Limb (tissue), 2 donors: Measurements from ENCODE around the gene SPIRE2.
"Not testable (repeated sequence)": the region's sequence is repeated elsewhere in the genome, so short reads cannot be mapped to it uniquely, and the experiment has no call there.

Source experiments
- DNase-seq, 2 donors: peaks; one replicate each; pipeline ENCODE4 v3.0.0-alpha.2; 2016; ENCODE audit errors: extremely low spot score in 2 of 2

The SPIRE2 gene

DNA sequence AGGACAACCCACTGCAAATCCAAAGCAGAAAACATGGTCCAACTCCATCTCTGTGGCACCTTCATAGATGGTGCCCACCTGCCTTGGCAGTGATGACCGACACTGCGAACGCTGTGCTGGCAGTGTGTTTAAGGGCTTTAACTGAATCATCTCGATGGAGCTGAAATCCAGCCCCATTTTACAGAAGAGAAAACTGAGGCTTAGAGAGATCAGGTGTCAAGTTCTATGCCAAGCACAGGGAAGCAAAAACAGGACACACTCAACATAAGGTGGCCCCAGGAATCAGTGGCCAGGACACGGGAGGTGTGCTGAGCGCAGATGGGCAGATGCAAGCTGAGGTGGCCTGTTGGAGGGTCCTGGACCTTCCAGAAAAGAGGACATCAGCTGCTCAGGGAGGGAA lies 34.5 kb downstream of the SPIRE2 start:
- no peak for DNase-seq

DNA sequence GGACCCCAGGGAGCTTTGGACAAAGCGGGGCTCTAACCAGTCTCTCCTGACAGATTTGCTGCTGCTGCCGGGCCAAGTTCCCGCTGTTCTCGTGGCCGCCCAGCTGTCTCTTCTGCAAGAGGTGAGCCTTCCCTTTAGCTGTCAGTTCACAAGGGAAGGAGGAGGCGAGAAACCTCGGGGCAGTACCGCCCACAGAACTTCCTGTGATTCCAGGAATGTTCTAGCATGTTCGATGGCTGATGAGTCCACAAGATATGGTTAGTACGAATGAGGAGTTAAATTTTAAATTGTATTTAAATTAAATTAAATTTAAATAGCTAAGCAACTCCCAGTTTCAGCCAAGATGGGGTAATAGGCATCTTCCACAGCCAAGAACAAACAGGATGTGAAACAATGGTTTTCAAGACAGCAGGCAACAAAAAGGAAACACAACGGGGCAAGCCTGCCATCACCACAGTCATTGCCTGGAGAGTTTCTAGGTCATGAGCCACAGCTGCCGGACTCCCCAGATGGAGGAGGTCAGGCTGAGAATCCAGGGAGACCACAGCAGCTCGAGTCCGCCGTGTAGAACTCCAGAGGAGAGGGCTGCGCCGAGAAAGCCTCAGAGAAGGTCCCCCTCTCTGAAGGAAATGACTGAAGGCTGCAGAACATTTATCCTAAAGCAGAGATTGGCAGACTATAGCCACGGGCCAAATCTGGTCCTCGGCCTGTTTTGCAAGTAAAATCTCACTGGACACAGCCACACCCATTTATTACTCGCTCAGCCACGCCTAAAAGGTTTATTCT lies 35.7 kb downstream of the SPIRE2 start:
- no peak for DNase-seq

DNA sequence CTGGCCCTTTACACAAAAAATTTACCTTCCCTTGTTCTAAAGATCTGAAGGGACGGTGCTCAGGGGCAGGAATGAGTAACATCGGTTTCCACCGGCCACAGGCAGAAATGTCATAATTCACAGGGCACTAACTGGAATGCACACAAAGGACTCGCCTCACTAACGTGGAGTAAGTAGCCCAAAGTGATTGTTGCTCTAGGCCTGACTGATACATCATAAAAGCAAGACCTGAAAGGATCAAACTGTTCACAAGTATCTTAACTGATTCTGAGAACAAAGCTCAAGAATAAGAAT lies 36.2 kb downstream of the SPIRE2 start:
- DNase-seq, result no peak

DNA sequence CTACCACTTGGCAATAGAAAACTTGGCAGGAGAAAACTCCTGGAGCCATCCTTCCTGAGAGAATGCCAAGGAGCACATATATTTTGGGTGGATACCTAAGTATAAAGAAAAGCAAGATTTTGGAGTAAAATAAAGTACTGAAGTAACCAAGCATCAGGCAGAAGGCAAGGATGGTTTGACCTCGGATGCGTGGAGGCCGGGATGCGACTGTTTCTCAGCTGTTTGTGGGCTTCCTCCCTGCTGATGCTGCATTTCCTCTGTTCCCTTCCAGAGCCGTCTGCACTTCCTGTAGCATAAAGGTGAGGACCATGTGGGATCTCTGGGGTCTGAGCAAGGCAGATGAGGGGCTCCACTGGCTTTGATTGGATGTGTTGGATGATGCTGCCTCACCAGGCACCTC lies 39.6 kb downstream of the SPIRE2 start:
- no peak for DNase-seq

DNA sequence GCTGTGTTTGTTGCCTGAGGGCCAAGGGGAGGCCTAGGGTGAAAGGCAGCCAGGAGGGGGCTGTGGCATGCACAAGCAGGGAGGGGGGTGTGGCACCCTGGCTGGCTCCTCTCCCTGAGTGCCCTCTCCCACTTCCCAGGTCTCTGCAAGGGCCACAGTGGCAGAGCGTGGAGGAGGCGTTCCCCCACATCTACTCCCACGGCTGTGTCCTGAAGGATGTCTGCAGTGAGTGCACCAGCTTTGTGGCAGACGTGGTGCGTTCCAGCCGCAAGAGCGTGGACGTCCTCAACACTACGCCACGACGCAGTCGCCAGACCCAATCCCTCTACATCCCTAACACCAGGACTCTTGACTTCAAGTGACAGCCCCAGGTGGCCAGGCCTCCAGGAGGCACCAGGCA lies 41.6 kb downstream of the SPIRE2 start:
- DNase-seq, result no peak

DNA sequence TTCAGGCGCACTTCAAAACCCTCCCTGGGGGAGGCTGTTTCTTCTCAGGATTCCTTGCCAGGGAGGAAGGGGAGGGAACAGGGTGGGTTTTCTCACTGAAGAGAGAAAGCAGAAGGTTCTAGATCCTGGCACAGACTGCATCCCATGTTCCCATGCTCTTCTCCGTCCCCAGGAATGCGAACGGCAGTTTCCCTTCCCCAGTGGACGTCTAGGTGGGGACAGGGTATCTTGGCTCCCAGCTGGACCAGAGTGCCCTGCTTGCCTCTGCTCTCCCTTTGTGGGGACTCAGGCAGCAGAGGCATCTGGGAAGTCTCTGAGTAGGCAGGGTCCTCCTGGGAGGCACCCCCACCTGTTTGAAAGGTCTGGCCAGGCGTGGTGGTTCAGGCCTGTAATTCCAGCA lies 42.2 kb downstream of the SPIRE2 start:
- no peak for DNase-seq

DNA sequence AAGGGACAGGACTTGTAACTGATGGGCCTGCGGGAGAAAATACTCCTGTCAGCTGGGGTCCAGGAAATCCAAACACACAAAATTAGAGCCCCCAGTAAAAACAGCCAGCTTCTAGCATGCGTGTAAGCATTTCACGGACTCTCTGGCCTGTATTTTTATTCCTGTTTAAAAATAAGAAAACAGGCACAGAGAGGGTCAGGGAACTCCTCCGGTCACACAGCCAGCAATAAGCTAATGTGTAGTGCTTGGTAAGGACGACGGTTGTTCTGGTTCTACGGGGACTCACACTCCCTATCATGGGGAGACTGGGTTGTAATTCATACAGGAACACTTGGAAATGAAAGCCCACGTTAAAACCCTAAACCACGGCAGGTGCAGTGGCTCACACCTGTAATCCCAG lies 43.6 kb downstream of the SPIRE2 start:
- DNase-seq, result no peak

DNA sequence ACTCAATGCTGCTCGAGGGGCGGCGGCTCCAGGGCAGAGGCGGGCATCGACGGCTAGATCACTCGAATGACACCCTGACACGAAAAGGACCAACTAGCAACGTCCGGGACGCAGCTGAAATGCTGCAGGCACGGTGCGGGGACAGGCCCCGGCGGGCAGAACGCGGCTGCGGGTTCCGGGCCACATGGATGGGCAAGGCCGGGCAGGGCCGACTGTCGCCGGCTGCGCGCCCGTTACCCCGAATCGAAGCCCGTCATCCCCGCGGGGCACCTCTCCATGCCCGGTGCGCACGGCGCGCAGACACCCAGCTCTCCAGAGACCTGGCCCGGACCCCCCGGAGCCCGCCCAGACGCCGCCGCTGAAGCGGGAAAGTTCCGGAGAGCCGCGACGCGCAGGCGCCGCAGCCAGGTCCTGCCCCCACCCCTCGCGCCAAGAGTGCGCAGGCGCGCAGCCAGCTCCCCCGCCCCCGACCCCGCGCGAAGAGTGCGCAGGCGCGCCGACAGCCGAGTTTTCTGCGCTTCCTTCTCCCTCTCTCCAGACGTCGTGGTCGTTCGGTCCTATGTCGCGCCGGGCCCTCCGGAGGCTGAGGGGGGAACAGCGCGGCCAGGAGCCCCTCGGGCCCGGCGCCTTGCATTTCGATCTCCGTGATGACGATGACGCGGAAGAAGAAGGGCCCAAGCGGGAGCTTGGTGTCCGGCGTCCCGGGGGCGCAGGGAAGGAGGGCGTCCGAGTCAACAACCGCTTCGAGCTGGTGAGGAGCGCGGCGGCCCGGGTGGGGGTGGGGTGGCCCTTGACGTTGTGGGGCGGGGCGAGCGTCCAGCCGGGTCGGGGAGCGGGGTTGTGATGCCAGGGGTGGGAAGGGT lies 45.1 kb downstream of the SPIRE2 start, which contains the start of gene TCF25:
TSS of gene TCF25 (plus strand) at position 484 of the 863 bp plus-strand sequence. CDS start at position 560, 76 bp downstream.
- DNase-seq, result peak; percentile 90 to 95

DNA sequence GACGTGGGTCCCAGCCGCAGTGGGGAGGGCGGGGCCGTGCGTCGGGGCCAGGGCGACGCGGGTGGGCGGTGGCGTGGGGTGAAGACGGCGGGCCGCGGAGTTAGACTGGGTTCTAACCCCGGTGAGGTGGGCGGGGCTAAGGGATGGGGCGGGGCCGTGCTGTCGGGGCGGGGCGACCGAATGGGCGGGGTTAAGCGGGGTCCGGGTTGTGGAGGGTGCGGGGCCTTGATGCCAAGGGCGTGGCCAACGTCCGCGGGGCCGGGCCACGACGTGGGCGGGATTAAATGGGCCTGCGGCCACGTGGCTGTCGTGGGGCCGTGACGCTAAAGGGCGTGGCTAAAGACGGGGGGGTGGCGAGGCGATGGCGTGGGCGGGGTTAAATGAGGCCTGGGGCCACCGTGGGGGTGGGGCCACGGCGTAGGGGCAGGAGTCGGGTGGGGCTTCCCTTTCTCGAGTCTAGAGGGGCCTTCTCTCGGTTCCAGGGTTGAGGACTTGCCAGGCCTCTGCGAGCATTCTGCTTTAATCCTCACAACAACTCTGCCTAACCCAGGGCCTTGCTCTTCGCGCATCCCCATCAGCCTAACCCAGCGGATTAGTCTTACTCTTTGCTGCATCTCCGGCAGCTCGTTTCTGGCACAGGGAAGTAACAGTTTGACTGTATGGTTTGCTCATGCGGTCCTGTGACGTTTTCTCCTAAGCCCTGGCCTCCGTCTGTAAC lies 45.9 kb downstream of the SPIRE2 start:
- DNase-seq, result peak; percentile 94 to 99

DNA sequence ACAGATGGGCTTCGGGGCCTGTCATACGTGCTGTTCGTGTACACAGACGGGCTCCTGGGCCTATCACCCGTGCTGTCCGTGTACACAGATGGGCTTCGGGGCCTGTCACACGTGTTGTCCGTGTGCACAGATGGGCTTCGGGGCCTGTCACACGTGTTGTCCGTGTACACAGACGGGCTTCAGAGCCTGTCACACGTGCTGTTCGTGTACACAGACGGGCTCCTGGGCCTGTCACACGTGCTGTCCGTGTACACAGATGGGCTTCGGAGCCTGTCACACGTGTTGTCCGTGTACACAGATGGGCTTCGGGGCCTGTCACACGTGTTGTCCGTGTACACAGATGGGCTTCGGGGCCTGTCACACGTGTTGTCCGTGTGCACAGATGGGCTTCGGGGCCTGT lies 50.8 kb downstream of the SPIRE2 start:
- not testable (repeated sequence) for DNase-seq

DNA sequence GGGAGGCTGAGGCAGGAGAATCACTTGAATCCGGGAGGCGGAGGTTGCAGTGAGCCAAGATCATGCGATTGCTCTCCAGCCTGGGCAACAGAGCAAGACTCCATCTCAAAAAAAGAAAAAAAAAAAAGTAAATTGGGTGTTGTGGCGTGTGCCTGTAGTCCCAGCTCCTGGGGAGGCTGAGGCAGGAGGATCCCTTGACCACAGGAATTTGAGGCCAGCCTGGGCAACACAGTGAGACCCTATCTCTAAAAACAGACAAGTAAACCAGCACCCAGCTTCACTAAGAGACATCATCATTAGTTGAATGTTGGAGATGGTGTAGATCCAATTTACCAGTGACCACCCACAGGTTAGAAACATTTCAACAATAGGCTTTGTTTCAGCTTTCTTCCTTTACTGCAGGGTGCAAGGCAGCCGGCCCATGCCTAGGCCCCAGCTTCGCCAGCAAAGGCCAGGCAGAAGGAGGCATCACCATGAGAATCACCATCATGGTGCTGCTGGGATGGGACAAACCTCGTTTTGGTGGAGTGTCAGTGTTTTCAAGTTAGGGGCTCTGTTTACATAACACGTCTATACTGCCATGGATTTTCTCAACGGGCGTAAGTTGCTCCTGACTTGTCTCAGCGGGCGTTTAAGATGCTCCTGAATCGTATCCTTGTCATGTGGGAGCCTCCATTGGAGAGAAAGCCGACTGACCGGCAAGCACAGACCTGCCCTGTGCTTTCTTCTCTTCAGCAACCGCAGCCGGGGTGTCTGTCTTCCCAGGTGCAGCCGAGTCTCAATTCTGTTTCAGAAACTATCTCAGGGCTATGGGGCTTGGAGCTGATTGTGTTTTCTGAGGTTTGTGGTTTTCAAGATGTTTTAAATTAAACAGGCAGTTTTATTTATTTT lies 52.4 kb downstream of the SPIRE2 start:
- DNase-seq, result no peak

DNA sequence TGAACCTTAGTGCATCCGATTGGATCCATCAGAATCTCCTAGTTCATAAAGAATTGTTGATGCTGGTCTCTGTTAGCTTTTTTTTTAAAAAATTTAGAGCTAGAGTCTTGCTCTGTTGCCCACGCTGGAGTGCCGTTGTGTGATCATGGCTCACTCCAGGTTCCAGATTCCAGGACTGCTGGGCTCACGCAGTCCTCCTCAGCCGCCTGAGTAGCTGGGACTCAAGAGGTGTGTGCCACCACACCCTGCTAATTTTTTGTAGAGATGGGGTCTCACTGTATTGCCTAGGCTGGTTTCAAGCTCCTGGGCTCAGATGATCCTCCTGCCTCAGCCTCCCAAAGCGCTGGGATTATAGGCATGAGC lies 53.1 kb downstream of the SPIRE2 start:
- no peak for DNase-seq

DNA sequence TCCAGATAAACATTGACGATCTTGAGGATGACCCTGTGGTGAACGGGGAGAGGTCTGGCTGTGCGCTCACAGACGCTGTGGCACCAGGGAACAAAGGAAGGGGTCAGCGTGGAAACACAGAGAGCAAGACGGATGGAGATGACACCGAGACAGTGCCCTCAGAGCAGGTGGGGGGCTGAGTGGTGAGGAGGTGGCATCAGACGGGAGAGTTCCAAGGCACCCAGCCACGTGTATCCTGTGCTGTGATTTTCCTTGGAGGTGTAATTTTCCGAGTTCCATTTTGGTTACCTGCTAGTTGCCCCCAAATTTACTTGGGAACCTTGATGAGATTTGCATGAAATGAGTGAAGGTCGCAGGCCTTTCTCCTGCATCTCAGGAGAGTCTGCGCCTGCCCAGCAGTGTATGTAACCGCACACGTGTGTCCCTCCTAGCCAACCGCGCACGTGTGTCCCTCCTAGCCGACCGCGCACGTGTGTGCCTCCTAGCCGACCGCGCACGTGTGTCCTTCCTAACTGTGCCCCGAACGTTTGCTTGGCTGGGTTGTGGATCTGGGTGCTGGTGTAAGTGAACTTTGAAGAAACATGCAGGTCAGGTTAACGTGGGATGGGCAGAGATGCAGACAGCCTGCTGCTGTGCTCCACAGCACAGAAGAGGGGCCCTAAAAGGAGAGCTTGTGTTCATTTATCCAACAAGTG lies 55.2 kb downstream of the SPIRE2 start:
- no peak for DNase-seq

DNA sequence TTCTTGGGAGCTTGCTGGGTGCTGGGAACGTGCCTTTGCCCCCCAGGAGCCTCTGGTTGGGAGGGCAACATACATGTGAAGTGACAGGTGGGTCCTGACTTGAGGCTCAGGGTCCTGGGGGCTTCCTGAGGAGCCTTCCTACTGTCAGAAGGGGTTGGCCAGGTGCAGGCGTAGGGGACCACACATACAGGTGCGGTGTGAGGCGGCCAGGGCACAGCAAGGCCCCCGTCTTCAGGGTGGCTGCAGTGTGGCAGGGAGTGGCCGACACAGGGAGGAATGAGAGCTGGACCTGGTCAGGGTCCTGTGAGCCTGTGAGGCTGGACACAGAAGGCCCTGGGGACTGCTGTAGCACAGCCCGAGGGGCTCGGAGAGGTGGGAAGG lies 55.8 kb downstream of the SPIRE2 start:
- no peak for DNase-seq

DNA sequence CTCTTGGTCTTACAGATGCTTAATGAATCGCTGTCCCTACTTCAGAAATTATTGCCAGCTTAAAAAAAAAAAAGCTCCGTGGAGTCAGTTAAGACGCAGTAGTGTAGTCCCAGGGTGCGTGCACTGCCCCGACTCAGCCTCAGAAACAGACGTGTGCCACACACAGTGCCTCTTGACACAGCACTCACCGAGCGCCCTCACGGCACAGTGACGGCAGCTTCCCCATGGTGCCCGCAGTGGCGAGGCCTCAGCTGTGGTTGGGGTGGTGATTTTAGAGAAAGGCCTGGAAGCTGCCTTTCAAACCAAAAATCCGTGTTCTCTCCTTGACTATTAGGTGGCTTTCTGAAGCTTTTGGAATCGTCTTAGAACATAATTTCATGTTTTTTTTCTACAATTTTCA lies 59.0 kb downstream of the SPIRE2 start:
- no peak for DNase-seq

DNA sequence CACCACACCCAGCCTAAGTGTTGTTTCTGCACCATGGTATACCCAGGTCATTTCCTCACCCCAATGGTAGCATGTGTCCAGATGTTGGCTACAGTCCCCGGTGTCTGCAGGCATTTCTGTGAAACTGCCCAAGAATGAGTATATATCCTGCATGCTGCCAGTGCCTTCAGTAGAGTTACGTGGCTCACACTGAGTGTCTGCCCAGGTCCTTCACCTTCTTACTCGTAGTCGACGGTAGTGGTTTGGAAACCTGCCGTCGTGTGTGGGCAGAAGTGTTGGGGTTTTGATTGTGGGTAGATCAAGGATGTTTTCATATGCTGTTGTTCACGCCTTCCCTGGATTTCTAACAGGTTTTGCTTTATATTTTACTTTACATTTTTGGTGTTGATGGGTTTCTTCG lies 61.9 kb downstream of the SPIRE2 start:
- no peak for DNase-seq

DNA sequence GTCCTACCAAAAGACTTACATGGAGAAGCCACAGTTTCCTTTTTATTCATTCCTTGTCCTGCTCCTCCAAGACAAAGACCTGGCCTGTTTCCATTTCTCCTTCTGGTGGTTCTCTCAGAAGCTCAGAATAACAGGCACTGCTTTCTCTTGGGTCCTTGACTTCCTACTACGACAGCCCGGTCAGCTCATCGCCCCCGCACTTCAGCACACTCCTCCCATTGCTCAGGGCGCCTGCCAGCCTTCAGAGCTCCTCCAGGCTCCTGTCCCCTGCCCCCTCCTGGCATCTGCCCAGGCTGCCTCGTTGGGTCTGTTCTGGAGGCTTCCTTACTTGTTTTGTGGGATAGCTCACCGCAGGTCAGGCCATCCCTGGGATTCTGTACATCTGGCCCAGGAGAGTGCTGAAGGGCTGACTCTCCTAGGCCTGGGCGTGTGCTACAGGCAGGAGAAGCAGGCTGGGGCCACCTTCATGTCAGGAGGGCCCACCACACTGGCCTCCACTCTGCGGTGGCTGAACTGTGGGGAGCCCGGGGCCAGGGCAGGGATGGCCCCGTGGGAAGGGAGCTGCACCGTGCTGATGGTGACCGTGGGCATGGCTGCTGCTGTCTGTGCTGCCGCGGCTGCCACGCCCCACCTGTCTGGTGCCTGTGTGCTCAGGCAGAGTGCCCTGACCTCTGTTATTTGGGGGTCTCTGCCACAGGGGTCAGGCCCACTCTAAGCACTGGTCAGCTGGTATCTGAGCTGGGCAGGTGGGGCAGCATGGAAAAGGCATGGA lies 62.8 kb downstream of the SPIRE2 start:
- DNase-seq, result peak in 1 of 2 donors; percentile 3

DNA sequence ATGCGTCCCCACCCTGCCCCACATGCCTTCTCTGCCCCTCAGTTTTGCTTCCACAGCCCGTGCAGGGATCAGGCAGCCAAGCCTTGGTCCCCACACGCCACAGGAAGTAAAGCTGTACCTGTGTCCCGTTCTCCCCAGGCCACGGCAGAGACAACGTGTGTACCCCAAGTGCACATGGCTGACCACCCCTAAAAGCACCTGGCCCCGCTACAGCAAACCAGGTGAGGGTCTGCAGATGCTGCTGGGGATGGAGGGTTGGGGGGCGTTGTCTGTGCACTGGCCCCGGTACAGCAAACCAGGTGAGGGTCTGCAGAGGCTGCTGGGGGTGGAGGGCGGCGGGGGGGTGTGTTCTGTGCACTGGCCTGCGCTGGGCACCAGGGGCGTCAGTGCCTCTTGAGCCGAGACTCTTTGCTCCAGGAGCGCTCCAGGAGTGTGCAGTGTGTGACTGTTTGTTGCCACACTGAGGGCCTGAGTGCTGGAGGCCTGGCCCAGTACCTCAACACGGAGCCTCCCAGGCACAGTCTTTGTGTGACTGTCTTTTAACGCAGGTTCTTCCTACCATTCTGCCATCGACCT lies 63.9 kb downstream of the SPIRE2 start:
- DNase-seq, result no peak

DNA sequence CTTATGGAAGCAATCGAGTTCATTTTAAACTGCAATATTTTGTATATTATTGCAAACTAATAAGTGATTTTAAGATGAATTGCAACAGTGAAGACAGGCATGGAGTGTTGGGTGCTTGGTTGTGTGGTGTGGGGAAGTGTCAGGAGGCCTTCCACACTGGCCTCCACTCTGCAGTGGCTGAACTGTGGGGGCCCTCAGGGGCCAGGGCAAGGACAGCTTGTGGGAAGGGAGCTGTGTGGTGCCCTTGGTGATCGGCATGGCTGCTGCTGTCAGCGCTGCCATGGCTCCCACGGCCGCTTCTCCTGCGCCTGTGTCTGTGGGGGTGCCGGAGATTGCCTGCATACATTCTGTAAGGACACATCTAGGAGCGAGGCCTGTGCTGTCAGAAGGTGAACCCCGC lies 64.4 kb downstream of the SPIRE2 start:
- DNase-seq, result no peak
